PC-9 (cell line): ENCODE measurements around the gene TMEM270. TPM values are rescaled to one million over a fixed set of nuclear protein-coding genes. Genes with fewer than 3 reads are reported as not detected.
A peak's percentile ranks its signal among the peaks of the same experiment; 100 is the strongest.

Source experiments
- BruUV-seq: library from RNA; stranded (reverse); fragments of 400-500 nt; replicated peaks from 2 replicates; lab custom pipeline; 2021; lab: Mats Ljungman, UMichigan
- CTCF ChIA-PET: fragments of 300-600 bp; sonication (Branson Sonifier 250); formaldehyde crosslinking; loops from one replicate; lab custom pipeline; 2022; ENCODE audit warnings: antibody characterized with exemption; lab: Charles Lee
- POLR2A ChIA-PET: fragments of 300-600 bp; sonication (Branson Sonifier 250); formaldehyde crosslinking; loops from one replicate; lab custom pipeline; 2022; ENCODE audit warnings: antibody characterized with exemption; ENCODE audit not compliant: unreplicated experiment; lab: Charles Lee
- DNase-seq, 2 experiments: peaks; one replicate each; pipeline versions ENCODE4 v3.0.0 to v3.0.0-alpha.2; 2015 to 2022; ENCODE audit warnings: mixed read lengths in 1 of 2
- H2AFZ ChIP-seq: fragments of 200-600 bp; sonication (generic); 2 replicates; pipeline ENCODE4 v1.8.1; 2017; ENCODE audit warnings: antibody characterized with exemption
- H3F3A ChIP-seq: fragments of 200-600 bp; sonication (generic); 2 replicates; pipeline ENCODE4 v1.8.1; 2017; ENCODE audit warnings: antibody characterized with exemption, mild to moderate bottlenecking, low read depth; ENCODE audit not compliant: insufficient read depth
- H3K27ac ChIP-seq: fragments of 200-600 bp; sonication (generic); 2 replicates; pipeline ENCODE4 v1.6.1; 2016; ENCODE audit warnings: mixed run types
- H3K27me3 ChIP-seq: fragments of 200-600 bp; sonication (generic); 2 replicates; pipeline ENCODE4 v1.6.1; 2016; ENCODE audit warnings: low read depth, mixed run types; ENCODE audit not compliant: insufficient read depth
- H3K36me3 ChIP-seq: fragments of 200-600 bp; sonication (generic); 2 replicates; pipeline ENCODE4 v1.6.1; 2016; ENCODE audit warnings: low read depth, mixed run types
- H3K4me1 ChIP-seq: fragments of 200-600 bp; sonication (generic); replicated peaks from 2 replicates; pipeline ENCODE4 v1.6.1; 2016; ENCODE audit warnings: mixed run types; ENCODE audit not compliant: insufficient read depth
- H3K4me2 ChIP-seq: fragments of 200-600 bp; sonication (generic); 2 replicates; pipeline ENCODE4 v1.6.1; 2017; ENCODE audit warnings: mixed run types
- H3K4me3 ChIP-seq: fragments of 200-600 bp; sonication (generic); 2 replicates; pipeline ENCODE4 v1.6.1; 2016; ENCODE audit warnings: mixed run types
- H3K79me2 ChIP-seq: fragments of 200-600 bp; sonication (generic); 2 replicates; pipeline ENCODE4 v1.6.1; 2017; ENCODE audit warnings: low read depth, mixed run types
- H3K9me2 ChIP-seq: fragments of 200-600 bp; sonication (generic); 2 replicates; pipeline ENCODE4 v1.8.1; 2017; ENCODE audit warnings: mild to moderate bottlenecking; ENCODE audit not compliant: insufficient read depth
- H3K9me3 ChIP-seq: fragments of 200-600 bp; sonication (generic); 2 replicates; pipeline ENCODE4 v1.8.1; 2016; ENCODE audit warnings: low read depth; ENCODE audit not compliant: insufficient read depth
- H4K20me1 ChIP-seq: fragments of 200-600 bp; sonication (generic); 2 replicates; pipeline ENCODE4 v1.8.1; 2017; ENCODE audit not compliant: insufficient read depth
- EZH2 ChIP-seq: fragments of 200-600 bp; sonication (generic); IDR thresholded peaks from 2 replicates; pipeline ENCODE4 v1.8.0; 2017; ENCODE audit warnings: antibody characterized with exemption, low read depth
- intact Hi-C: fragments of 100-400 bp; cut with micrococcal nuclease; formaldehyde crosslinking; loops from one replicate; pipeline ENCODE4 v1.10.0; 2022; ENCODE audit not compliant: unreplicated experiment
- total RNA-seq: library from RNA; stranded (reverse); gene quantifications from 2 replicates; pipeline ENCODE4 v1.2.3, GENCODE V29; 2021
- TF ChIP-seq, protein P1 (sequence below): fragments of 200-600 bp; sonication (generic); conservative IDR thresholded peaks from 2 replicates; pipeline ENCODE4 v1.6.1; 2017; ENCODE audit warnings: mixed run types, antibody characterized with exemption, mild to moderate bottlenecking, moderate library complexity

Gene TMEM270
- total RNA-seq, 1 experiment from 2014 or later = 0.72 TPM

DNA sequence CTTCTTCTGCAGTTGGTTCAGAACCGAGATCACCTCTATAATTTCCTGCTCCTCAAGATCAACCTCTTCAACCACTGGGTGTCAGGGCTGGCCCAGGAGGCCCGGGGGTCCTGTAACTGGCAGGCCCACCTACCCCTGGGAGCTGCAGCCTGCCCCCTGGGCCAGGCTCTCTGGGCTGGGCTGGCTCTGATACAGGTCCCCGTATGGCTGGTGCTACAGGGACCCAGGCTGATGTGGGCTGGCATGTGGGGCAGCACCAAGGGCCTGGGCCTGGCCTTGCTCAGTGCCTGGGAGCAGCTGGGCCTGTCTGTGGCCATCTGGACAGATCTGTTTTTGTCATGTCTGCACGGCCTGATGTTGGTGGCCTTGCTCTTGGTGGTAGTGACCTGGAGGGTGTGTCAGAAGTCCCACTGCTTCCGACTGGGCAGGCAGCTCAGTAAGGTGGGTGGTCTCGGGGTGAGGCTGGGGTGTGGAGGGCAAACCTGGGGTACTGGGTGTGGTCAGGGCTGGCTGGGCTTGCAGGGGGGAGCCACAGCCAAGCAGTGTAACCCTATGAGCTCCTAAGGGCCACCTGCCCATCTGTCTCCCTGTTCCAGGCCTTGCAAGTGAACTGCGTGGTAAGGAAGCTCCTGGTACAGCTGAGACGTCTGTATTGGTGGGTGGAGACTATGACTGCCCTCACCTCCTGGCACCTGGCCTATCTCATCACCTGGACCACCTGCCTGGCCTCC, 4.2 kb downstream of the TMEM270 start:
- POLR2A ChIA-PET = no interaction called here
- no TSS peak for BruUV-seq

DNA sequence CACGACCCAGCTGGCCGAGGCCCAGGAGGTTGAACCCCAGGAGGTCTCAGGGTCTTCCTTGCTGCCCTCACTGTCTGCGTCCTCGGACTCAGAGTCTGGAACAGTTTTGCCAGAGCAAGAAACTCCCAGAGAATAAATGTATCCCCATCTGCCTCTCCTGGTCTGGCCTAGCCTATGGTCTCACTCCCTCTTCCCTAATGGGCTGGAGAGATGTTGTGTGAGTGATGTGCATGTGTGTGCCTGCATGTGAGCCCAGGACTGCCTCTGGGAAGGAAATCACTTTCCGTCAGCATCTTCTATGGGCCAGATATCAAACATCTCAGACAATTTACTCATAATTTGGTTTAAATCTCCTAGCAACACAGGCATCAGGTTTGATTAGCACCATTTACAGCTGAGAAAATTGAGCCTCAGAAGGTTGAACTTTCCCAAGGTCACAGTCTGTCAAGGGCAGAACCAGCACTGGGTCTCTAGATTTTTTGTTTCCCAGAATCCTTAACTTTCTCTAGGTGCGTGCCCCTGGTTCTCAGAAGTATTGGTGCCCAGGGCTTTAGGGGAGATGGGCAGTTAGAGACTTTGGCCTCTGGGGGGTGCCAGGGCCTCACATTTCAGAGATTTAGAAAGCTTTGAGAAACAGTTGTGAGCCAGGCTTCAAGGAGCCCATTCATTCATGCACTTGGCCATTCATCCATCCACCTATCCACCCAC, 4.9 kb downstream of the TMEM270 start:
- H3K4me2 ChIP-seq = no peak overlapping the region
- ChIA-PET POLR2A (no interaction called here), CTCF (no interaction called here)
- no peak overlapping the region for H2AFZ ChIP-seq
- no TSS peak for BruUV-seq
- H3K27me3 ChIP-seq = no peaks in the 10 kb centered on the region
- H4K20me1 ChIP-seq = no peaks in the 10 kb centered on the region
- intact Hi-C loops = loop anchor here (1.0 to 5.0 kb wide), 5 partner anchors 113 to 535 kb away; no protein-coding TSS in a partner anchor
- no peak for TF ChIP-seq EZH2
- TF ChIP-seq, protein P1, sequence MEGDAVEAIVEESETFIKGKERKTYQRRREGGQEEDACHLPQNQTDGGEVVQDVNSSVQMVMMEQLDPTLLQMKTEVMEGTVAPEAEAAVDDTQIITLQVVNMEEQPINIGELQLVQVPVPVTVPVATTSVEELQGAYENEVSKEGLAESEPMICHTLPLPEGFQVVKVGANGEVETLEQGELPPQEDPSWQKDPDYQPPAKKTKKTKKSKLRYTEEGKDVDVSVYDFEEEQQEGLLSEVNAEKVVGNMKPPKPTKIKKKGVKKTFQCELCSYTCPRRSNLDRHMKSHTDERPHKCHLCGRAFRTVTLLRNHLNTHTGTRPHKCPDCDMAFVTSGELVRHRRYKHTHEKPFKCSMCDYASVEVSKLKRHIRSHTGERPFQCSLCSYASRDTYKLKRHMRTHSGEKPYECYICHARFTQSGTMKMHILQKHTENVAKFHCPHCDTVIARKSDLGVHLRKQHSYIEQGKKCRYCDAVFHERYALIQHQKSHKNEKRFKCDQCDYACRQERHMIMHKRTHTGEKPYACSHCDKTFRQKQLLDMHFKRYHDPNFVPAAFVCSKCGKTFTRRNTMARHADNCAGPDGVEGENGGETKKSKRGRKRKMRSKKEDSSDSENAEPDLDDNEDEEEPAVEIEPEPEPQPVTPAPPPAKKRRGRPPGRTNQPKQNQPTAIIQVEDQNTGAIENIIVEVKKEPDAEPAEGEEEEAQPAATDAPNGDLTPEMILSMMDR = peak; percentile 78
- H3K4me1 ChIP-seq = no peaks in the 10 kb centered on the region
- no peak overlapping the region for H3K27ac ChIP-seq
- no peaks in the 10 kb centered on the region for H3F3A ChIP-seq
- H3K36me3 ChIP-seq = no peaks in the 10 kb centered on the region
- H3K9me3 ChIP-seq = no peaks in the 10 kb centered on the region
- H3K4me3 ChIP-seq = no peak overlapping the region
- peak in 1 of 2 experiments; percentile 57 for DNase-seq
- H3K79me2 ChIP-seq = no peaks in the 10 kb centered on the region
- no peaks in the 10 kb centered on the region for H3K9me2 ChIP-seq

More for the DNA sequence above, 4.2 kb downstream of the TMEM270 start:
- intact Hi-C loops = loop anchor here (5.0 kb wide), 1 partner anchor 342 kb away; no protein-coding TSS in a partner anchor
- Histone ChIP-seq H4K20me1 (no peaks in the 10 kb centered on the region), H3K36me3 (no peaks in the 10 kb centered on the region), H3K27ac (no peak overlapping the region), H3K9me3 (no peaks in the 10 kb centered on the region), H3K27me3 (no peaks in the 10 kb centered on the region), H3K9me2 (no peaks in the 10 kb centered on the region), H3F3A (no peaks in the 10 kb centered on the region), H3K79me2 (no peaks in the 10 kb centered on the region), H3K4me2 (no peak overlapping the region), H3K4me1 (no peaks in the 10 kb centered on the region), H2AFZ (no peak overlapping the region), H3K4me3 (no peak overlapping the region)
- no peak for DNase-seq
- CTCF ChIA-PET = no interaction called here
- TF ChIP-seq EZH2 = no peak
- TF ChIP-seq, protein P1 = no peak

DNA sequence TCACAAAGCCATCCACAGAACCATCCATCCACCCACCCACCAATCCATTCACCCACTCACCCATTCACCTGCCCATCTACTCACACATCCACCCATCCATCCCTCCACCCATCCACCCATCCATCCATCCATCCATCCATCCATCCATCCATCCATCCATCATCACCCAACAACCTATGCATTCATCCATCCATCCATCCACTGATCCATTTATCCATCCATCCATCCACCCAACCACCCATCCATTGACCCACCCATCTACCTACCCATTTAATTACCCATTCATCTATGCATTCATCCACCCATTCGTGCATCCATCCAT, 5.4 kb downstream of the TMEM270 start:
- Histone ChIP-seq H3K79me2 (no peaks in the 10 kb centered on the region), H2AFZ (no peak overlapping the region), H3K9me2 (no peaks in the 10 kb centered on the region), H3K4me3 (no peak overlapping the region), H3K27ac (no peak overlapping the region), H3F3A (no peaks in the 10 kb centered on the region), H3K36me3 (no peaks in the 10 kb centered on the region), H3K9me3 (no peaks in the 10 kb centered on the region), H3K27me3 (no peaks in the 10 kb centered on the region), H3K4me1 (no peaks in the 10 kb centered on the region), H4K20me1 (no peaks in the 10 kb centered on the region), H3K4me2 (no peak overlapping the region)
- BruUV-seq = no TSS peak
- no peak for DNase-seq
- ChIA-PET CTCF (no interaction called here), POLR2A (no interaction called here)
- TF ChIP-seq, protein P1 = no peak
- no peak for TF ChIP-seq EZH2
- intact Hi-C loops = loop anchor here (1.0 to 5.0 kb wide), 5 partner anchors 113 to 535 kb away; no protein-coding TSS in a partner anchor
